Smooth muscle cell of the umbilical artery (primary cell): ENCODE data around the gene SEPTIN6. TPM values are rescaled to one million over a fixed set of nuclear protein-coding genes. Genes with fewer than 3 reads are reported as not detected.

Experiments used
- total RNA-seq: library from RNA; depleted of rRNA; stranded (reverse); fragments of >200 nt; gene quantifications from 2 replicates; pipeline ENCODE4 v1.2.3, GENCODE V29; 2014

The SEPTIN6 gene
- total RNA-seq, result 42.5 and 63.6 TPM in 2 replicates

DNA sequence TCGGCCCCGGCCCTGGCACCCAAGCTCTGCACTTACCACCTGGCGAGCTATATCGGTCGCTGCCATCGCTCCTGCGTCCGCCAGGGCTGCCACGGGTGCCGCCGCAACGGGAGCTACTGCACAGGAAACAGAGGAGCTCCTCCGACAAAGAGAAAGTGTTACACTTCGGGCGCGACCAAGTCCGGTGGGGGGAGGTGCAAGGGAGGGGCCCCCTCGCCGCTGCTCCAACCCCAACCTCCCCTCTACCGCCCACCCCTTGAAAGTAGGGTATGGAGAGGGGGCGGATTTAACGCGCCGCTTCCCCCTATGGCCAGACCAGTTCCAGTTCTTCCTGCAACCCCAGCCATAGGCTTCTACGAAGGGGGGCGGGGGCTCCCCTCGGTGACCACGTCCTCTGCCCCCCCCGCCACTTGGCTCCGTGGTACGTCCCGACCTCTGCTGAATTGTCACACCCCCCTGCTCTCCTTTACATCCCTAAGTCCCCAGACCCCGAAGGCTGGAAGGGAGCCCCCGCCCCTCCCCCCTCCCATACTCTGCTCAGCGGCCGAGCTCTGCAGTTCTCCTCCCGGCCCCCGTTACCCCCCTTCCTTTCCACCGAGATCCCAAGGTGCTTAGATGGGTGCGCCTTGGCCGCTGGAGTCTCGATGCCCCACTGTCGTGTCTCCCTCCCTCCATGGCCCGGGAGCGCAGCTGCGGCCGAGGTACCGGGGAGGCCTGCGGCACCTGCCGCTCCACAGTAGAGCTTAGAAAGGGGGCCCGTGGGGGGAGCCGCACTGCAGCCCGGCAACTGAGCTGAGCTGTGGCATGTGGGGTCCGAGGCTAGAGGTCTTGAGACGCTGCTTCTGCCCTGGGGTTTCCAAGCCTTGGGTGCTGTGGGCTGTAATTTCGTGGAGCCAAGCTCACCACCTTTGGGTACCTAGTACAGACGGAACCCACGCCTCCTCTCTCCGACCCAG is at the start of gene SEPTIN6:
Gene SEPTIN6, minus strand, starts transcription at position 129 of the 956 bp plus-strand sequence. Its CDS starts 63 bp downstream, at position 66.

Other genes starting within 250 kb of the SEPTIN6 start
- 86.1 and 137 TPM in 2 replicates for gene SLC25A5, start 224.7 kb downstream of the SEPTIN6 start, total RNA-seq
- gene STEEP1, start 127.8 kb downstream of the SEPTIN6 start, total RNA-seq, result 35.6 and 38.5 TPM in 2 replicates
- 32.1 and 39.5 TPM in 2 replicates for gene UBE2A, start 118.6 kb downstream of the SEPTIN6 start, total RNA-seq
- 4.8 and 10.6 TPM in 2 replicates for gene NKRF, start 86.7 kb downstream of the SEPTIN6 start, total RNA-seq
- gene SOWAHD, start 65.4 kb upstream of the SEPTIN6 start, total RNA-seq, result 0.09 and 0.89 TPM in 2 replicates
- 2,510 and 8,365 TPM in 2 replicates for gene RPL39, start 98.5 kb upstream of the SEPTIN6 start, total RNA-seq
- 2.0 and 2.1 TPM in 2 replicates for gene UPF3B, start 159.8 kb upstream of the SEPTIN6 start, total RNA-seq
- 10.1 and 17.5 TPM in 2 replicates for gene RNF113A, start 178.6 kb upstream of the SEPTIN6 start, total RNA-seq
- gene NDUFA1, start 178.7 kb upstream of the SEPTIN6 start, total RNA-seq, result 25.5 and 66.2 TPM in 2 replicates
- gene AKAP14, start 202.7 kb upstream of the SEPTIN6 start, total RNA-seq, result not detected in 2 replicates